Spinal cord (tissue), 10 donors: ENCODE results near the gene PDE8A. TPM values are rescaled to one million over a fixed set of nuclear protein-coding genes. Genes with fewer than 3 reads are reported as not detected.

ENCODE experiments used
- DNase-seq, 6 donors: peaks; one replicate each; pipeline versions ENCODE4 v3.0.0 to v3.0.0-alpha.2; 2013 to 2015; ENCODE audit warnings: low spot score in 6 of 6, low read depth in 4 of 6
- H3K27ac ChIP-seq: one replicate; pipeline ENCODE4 v1.5.1; 2013; ENCODE audit warnings: low read depth, low read length, control low read depth
- H3K27me3 ChIP-seq: one replicate; pipeline ENCODE4 v1.6.1; 2013; ENCODE audit warnings: low read length; ENCODE audit not compliant: control insufficient read depth, insufficient read depth
- H3K36me3 ChIP-seq: one replicate; pipeline ENCODE4 v1.6.1; 2013; ENCODE audit warnings: low read length; ENCODE audit not compliant: control insufficient read depth, insufficient read depth
- H3K4me1 ChIP-seq: one replicate; pipeline ENCODE4 v1.6.1; 2013; ENCODE audit warnings: low read length; ENCODE audit not compliant: control insufficient read depth, insufficient read depth
- H3K4me3 ChIP-seq: one replicate; pipeline ENCODE4 v1.5.1; 2013; ENCODE audit warnings: low read depth, low read length, control low read depth
- H3K9me3 ChIP-seq: one replicate; pipeline ENCODE4 v1.6.1; 2013; ENCODE audit warnings: low read length; ENCODE audit not compliant: control insufficient read depth, insufficient read depth
- WGBS: methylation state at CpG from one replicate; pipeline ENCODE4 v1.1.5; 2013; ENCODE audit warnings: missing lambda C conversion rate; ENCODE audit not compliant: insufficient coverage; 5-methylcytosine and 5-hydroxymethylcytosine counted together
- long read RNA-seq, 4 donors: transcript quantifications; one replicate each; lab custom pipeline, GENCODE V29; 2026
- polyA plus RNA-seq, 2 donors: library from polyadenylated mRNA; unstranded; fragments of 120-200 nt; gene quantifications; one replicate each; pipeline ENCODE4 v1.2.1, GENCODE V29; 2013; ENCODE audit not compliant: insufficient read length in 2 of 2
- total RNA-seq, 2 donors: library from RNA; depleted of rRNA in 1 of 2; stranded (reverse); fragments of 120-200 nt in 1 of 2; fragments of >200 nt in 1 of 2; gene quantifications; one replicate each; pipeline versions ENCODE4 v1.2.3 to v1.2.4, GENCODE V29; 2013 to 2014
- donor health status: healthy.

PDE8A gene, protein sequence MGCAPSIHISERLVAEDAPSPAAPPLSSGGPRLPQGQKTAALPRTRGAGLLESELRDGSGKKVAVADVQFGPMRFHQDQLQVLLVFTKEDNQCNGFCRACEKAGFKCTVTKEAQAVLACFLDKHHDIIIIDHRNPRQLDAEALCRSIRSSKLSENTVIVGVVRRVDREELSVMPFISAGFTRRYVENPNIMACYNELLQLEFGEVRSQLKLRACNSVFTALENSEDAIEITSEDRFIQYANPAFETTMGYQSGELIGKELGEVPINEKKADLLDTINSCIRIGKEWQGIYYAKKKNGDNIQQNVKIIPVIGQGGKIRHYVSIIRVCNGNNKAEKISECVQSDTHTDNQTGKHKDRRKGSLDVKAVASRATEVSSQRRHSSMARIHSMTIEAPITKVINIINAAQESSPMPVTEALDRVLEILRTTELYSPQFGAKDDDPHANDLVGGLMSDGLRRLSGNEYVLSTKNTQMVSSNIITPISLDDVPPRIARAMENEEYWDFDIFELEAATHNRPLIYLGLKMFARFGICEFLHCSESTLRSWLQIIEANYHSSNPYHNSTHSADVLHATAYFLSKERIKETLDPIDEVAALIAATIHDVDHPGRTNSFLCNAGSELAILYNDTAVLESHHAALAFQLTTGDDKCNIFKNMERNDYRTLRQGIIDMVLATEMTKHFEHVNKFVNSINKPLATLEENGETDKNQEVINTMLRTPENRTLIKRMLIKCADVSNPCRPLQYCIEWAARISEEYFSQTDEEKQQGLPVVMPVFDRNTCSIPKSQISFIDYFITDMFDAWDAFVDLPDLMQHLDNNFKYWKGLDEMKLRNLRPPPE
- total RNA-seq (10 to 100 TPM; 42.2 to 72.9 TPM), polyA plus RNA-seq (10 to 100 TPM; 19.9 to 37.8 TPM)
- long read RNA-seq, donor 1, partial matches to known transcripts, result 0 of 1 reads
- long read RNA-seq, donor 1, other reads (novel, unspliced or antisense), result 0 of 1 reads
- long read RNA-seq, donor 2, result 0 reads
- long read RNA-seq, donor 3, partial matches to known transcripts, result 0 of 2 reads
- long read RNA-seq, donor 3, other reads (novel, unspliced or antisense), result 0 of 2 reads
- long read RNA-seq, donor 4, partial matches to known transcripts, result 12 of 15 reads
- long read RNA-seq, donor 4, other reads (novel, unspliced or antisense), result 0 of 15 reads

GRCh38 chr15:84981711-84982300 is at the start of gene PDE8A:
PDE8A (plus strand) TSS chr15:84981856; CDS start chr15:84982163, 307 bp downstream.
- H3K27ac ChIP-seq, result peak within 1 kb of the TSS; percentile 93
- under 1% methylated on average over 95 of the region's 95 CpGs for WGBS
- no peaks in the 10 kb centered on the region for H3K9me3 ChIP-seq
- no peaks in the 10 kb centered on the region for H3K36me3 ChIP-seq
- H3K4me3 ChIP-seq, result peak within 1 kb of the TSS; percentile 85
- peak in 2 of 6 donors; percentile 44 to 64 for DNase-seq
- H3K27me3 ChIP-seq, result peaks cover 7% of the 10 kb centered on the region
- H3K4me1 ChIP-seq, result peaks cover 20% of the 10 kb centered on the region

GRCh38 chr15:84934942-84935729 is 46.5 kb upstream of the PDE8A start:
- no peak for DNase-seq
- no peaks in the 10 kb centered on the region for H3K27me3 ChIP-seq
- no peak overlapping the region for H3K4me3 ChIP-seq
- no peaks in the 10 kb centered on the region for H3K36me3 ChIP-seq
- H3K9me3 ChIP-seq, result no peaks in the 10 kb centered on the region
- peaks cover 2% of the 10 kb centered on the region for H3K4me1 ChIP-seq
- 87% methylated on average over 19 of the region's 21 CpGs for WGBS
- H3K27ac ChIP-seq, result no peak overlapping the region

- Histone ChIP-seq H3K4me3 (no peak overlapping the region), H3K36me3 (no peaks in the 10 kb centered on the region), H3K27ac (no peak overlapping the region), H3K9me3 (no peaks in the 10 kb centered on the region), H3K27me3 (no peaks in the 10 kb centered on the region), H3K4me1 (no peaks in the 10 kb centered on the region)
- DNase-seq, result peak in 2 of 6 donors; percentile 11 to 78
- 48% methylated on average over 2 of the region's 5 CpGs for WGBS
Measured at GRCh38 chr15:84937144-84937543, 44.5 kb upstream of the PDE8A start.

GRCh38 chr15:84938726-84939125 is 42.9 kb upstream of the PDE8A start:
- Histone ChIP-seq H3K36me3 (no peaks in the 10 kb centered on the region), H3K4me1 (no peaks in the 10 kb centered on the region), H3K9me3 (no peaks in the 10 kb centered on the region), H3K27ac (no peak overlapping the region), H3K27me3 (no peaks in the 10 kb centered on the region), H3K4me3 (no peak overlapping the region)
- 100% methylated on average over 1 of the region's 1 CpG for WGBS
- no peak for DNase-seq

GRCh38 chr15:84940399-84940798 is 41.3 kb upstream of the PDE8A start:
- no peaks in the 10 kb centered on the region for H3K36me3 ChIP-seq
- 60% methylated on average over 1 of the region's 3 CpGs for WGBS
- no peaks in the 10 kb centered on the region for H3K9me3 ChIP-seq
- DNase-seq, result no peak
- no peak overlapping the region for H3K4me3 ChIP-seq
- no peak overlapping the region for H3K27ac ChIP-seq
- H3K4me1 ChIP-seq, result no peaks in the 10 kb centered on the region
- no peaks in the 10 kb centered on the region for H3K27me3 ChIP-seq

GRCh38 chr15:84942456-84942855 is 39.2 kb upstream of the PDE8A start:
- no peaks in the 10 kb centered on the region for H3K27me3 ChIP-seq
- no peaks in the 10 kb centered on the region for H3K9me3 ChIP-seq
- H3K27ac ChIP-seq, result no peak overlapping the region
- 82% methylated on average over 2 of the region's 2 CpGs for WGBS
- no peak overlapping the region for H3K4me3 ChIP-seq
- DNase-seq, result no peak
- H3K36me3 ChIP-seq, result no peaks in the 10 kb centered on the region
- H3K4me1 ChIP-seq, result peaks cover 8% of the 10 kb centered on the region

DNA sequence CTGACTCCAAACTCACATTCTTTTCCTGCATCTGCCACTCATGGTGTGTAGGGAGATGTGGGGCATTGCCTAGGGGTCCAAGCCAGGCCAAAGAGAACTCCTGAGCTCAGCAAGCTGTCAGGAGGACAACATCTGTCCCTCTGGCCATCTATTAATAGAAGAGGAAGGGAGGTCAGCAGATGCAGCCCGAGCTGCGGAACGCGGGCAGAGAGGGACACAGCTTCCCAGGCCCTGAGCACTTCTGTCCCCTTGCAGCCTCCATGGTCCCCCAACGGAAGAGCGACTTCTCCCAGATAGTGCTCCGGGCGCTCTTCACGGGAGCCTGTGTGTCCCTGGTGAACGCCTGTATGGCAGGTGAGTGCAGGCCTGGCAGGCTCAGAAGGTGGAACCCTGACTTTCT is 37.3 kb upstream of the PDE8A start:
- Histone ChIP-seq H3K9me3 (no peaks in the 10 kb centered on the region), H3K27ac (no peak overlapping the region), H3K4me3 (no peak overlapping the region), H3K36me3 (no peaks in the 10 kb centered on the region), H3K4me1 (peaks cover 12% of the 10 kb centered on the region), H3K27me3 (no peaks in the 10 kb centered on the region)
- 95% methylated on average over 9 of the region's 10 CpGs for WGBS
- no peak for DNase-seq

DNA sequence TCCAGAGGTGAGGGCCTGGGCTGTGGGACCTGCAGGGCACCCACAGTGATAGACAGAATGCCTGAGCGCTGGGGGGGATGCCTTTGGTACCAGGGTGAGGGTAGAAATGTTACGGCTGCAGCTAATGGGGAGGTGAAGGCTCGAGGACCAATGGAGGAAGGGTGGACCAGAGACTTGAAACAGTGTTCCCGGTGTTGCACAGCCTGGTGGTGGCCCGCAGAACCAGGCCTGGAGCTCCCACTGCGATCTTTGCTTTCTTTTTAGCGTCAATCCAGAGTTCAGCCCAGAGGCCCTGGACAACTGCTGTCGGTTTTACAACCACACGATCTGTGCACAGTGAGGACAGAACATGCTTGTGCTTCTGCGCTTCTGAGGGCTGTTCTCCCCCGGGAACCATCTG is 36.8 kb upstream of the PDE8A start:
- Histone ChIP-seq H3K4me1 (peaks cover 12% of the 10 kb centered on the region), H3K27me3 (no peaks in the 10 kb centered on the region), H3K9me3 (no peaks in the 10 kb centered on the region), H3K27ac (no peak overlapping the region), H3K4me3 (no peak overlapping the region), H3K36me3 (no peaks in the 10 kb centered on the region)
- 79% methylated on average over 9 of the region's 11 CpGs for WGBS
- no peak for DNase-seq
